Measurements from ENCODE around the gene HELZ.
"Not testable (repeated sequence)": the region's sequence is repeated elsewhere in the genome, so short reads cannot be mapped to it uniquely, and the experiment has no call there.

The HELZ gene

DNA sequence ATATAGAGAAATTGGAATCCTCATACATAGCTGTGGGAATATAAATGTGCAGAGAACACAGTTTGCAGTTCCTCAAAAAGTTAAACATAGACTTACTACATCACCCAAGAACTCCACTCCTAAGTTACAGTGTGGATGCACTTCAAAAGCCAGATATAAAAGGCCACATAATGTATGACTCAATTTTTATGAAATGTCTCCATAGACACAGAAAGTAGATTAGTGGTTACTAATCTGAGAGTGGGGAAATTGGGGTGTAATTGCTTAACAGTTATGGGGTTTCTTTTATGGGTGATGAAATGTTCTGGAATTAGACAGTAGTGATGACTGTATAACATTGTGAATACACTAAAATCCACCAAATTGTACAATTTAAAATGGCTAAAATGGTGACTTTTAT lies 139.8 kb downstream of the HELZ start:
- TF ChIP-seq, protein P1, sequence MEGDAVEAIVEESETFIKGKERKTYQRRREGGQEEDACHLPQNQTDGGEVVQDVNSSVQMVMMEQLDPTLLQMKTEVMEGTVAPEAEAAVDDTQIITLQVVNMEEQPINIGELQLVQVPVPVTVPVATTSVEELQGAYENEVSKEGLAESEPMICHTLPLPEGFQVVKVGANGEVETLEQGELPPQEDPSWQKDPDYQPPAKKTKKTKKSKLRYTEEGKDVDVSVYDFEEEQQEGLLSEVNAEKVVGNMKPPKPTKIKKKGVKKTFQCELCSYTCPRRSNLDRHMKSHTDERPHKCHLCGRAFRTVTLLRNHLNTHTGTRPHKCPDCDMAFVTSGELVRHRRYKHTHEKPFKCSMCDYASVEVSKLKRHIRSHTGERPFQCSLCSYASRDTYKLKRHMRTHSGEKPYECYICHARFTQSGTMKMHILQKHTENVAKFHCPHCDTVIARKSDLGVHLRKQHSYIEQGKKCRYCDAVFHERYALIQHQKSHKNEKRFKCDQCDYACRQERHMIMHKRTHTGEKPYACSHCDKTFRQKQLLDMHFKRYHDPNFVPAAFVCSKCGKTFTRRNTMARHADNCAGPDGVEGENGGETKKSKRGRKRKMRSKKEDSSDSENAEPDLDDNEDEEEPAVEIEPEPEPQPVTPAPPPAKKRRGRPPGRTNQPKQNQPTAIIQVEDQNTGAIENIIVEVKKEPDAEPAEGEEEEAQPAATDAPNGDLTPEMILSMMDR (IDR thresholded peaks at IDR 0.05; ENCODE audit: low read depth, low read length): no peak
- no peak overlapping the region for H3K4me3 ChIP-seq (ENCODE audit: low read depth, low read length)

DNA sequence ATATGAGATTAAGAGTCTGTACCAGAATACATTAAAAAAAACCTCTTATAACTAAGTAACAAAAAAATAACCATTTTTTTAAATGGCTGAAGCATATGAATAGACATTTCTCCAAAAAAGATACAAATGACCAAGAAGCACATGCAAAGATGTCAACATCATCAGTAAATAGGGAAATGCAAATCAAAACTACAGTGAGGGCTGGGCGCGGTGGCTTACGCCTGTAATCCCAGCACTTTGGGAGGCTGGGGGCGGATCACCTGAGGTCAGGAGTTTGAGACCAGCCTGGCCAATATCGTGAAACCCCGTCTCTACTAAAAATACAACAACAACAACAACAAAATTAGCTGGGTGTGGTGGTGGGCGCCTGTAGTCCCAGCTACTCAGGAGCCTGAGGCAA lies 140.4 kb downstream of the HELZ start:
- not testable (repeated sequence) for H3K4me3 ChIP-seq (ENCODE audit: low read depth, low read length)

DNA sequence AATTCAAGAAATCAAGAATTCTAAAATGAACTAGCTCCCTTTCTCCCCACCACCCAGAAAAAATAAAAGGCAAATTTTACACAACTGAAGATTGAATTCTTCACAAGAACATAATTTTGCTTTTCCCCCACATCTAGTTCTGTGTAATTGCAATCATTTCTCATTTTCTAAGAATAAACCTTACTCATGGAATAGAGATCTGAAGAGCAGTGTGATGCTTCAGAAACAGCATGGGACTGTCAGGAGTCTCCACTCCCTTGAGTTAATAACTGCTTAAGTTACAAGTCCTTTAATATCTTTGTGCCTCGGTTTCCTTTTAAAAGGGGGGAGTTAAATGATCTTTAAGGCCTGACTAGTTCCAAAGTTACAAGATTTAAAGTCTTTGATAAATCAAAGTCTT lies 147.0 kb downstream of the HELZ start:
- TF ChIP-seq, protein P1 (IDR thresholded peaks at IDR 0.05; ENCODE audit: low read depth, low read length): no peak
- H3K4me3 ChIP-seq (ENCODE audit: low read depth, low read length): no peak overlapping the region

DNA sequence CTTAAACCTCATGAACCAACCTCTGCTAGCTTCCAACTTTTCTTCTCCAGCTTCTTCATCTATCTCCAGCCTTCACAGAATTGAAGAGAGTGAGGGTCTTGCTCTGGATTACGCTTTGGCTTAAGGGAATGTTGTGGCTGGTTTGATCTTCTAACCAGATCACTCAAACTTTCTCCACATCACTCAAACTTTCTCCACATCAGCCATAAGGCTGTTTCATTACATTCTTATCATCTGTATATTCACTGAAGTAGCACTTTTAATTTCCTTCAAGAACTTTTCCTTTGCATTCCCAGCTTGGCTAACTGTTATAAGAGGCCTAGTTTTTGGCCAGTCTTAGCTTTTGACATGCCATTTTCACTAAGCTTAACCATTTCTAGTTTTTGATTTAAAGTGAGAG lies 148.4 kb downstream of the HELZ start:
- H3K4me3 ChIP-seq (ENCODE audit: low read depth, low read length): no peak overlapping the region
- TF ChIP-seq, protein P1 (IDR thresholded peaks at IDR 0.05; ENCODE audit: low read depth, low read length): no peak

DNA sequence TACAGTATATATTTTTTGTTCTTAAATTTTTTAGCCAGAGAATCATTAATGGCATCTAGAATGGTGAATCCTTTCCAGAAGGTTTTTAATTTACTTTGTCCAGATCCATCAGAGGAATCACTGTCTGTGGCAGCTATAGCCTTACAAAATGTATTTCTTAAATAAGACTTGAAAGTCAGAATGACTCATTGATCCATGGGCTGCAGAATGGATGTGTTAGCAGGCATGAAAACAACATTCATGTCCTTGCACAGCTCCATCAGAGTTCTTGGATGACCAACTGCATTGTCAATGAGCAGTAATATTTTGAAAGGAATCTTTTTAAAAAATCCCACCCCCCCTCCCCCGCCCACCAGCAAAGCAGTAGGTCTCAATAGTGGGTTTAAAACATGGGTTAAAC lies 149.2 kb downstream of the HELZ start:
- no peak overlapping the region for H3K4me3 ChIP-seq (ENCODE audit: low read depth, low read length)
- TF ChIP-seq, protein P1 (IDR thresholded peaks at IDR 0.05; ENCODE audit: low read depth, low read length): no peak

DNA sequence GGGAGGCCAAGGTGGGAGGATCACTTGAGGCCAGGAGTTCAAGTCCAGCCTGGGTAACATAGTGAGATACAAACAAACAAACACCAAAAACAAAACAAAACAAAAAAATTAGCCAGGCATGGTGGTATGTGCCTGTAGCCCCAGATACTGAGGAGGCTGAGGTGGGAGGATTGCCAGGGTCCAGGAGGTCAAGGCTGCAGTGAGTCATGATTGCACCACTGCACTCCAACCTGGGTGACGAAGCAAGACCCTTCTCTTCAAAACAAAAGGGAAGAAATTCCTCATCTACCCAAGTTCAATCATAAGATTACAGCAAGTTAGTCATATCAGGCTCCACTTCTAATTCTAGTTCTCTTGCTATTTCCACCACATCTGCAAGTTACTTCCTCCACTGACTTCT lies 149.7 kb downstream of the HELZ start:
- H3K4me3 ChIP-seq (ENCODE audit: low read depth, low read length): not testable (repeated sequence)

DNA sequence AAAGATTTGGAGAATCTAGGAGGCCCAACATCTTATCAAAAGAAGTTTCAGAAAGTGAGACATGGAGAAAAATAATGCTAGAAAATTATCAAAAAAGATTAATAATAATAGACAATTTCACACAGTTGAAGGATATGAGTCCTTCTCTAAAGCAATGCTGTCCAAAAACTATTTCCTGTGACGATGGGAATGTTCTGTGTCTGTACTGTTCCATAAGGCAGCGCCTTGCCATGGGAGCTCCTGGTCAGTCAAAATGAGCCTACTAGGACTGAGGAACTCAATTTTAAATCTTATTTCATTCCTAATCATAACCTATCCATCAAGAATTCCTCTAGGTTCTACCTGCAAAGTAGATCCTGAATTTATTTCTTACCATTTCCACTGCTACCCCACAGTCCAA lies 151.6 kb downstream of the HELZ start:
- H3K4me3 ChIP-seq (ENCODE audit: low read depth, low read length): no peak overlapping the region
- TF ChIP-seq, protein P1 (IDR thresholded peaks at IDR 0.05; ENCODE audit: low read depth, low read length): no peak

DNA sequence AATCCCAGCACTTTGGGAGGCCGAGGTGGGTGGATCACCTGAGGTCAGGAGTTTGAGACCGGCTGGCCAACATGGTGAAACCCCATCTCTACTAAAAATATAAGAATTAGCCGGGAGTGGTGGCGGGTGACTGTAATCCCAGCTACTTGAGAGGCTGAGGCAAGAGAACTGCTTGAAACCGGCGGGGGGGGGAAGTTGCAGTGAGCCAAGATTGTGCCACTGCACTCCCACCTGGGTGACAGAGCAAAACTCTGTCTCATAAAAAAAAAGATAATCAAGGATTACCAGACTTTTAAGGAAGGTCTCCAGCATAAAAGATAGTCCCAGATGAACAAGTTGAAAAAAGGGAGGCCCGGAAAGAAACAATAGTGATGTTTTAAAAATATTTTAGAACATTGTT lies 152.3 kb downstream of the HELZ start:
- not testable (repeated sequence) for H3K4me3 ChIP-seq (ENCODE audit: low read depth, low read length)

DNA sequence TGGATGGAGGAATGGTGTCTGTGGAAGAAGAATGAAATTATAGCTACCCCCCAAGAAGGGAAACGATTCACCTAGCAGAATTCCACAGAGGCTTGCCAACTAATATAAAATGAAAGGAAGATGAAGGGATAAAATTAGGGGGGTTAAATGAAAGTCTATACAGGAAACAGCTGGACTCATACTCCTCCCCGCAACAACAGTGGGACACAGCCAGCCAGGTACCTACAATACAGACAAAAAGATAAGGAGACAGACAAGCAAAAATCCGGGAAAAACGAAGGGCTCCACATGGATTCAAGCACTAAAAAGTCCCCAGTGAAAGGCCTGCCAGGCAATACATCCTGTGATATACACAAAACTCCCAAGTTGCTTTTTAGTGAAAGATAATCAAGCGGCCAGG lies 152.7 kb downstream of the HELZ start:
- TF ChIP-seq, protein P1 (IDR thresholded peaks at IDR 0.05; ENCODE audit: low read depth, low read length): no peak
- no peak overlapping the region for H3K4me3 ChIP-seq (ENCODE audit: low read depth, low read length)
